Activated T-helper 17 cell treated with anti-CD3 and anti-CD28 coated beads, Interleukin-2, amount 50 U/mL, for 72 hours (primary cell): ENCODE data around the gene MED13L. TPM values are rescaled to one million over a fixed set of nuclear protein-coding genes. Genes with fewer than 3 reads are reported as not detected.

Experiments
- ATAC-seq: fragments of 150-1000 bp; cut with Tn5 transposase; replicated peaks from 2 replicates; pipeline ENCODE4 v1.10.0; 2021; ENCODE audit warnings: mild to moderate bottlenecking, moderate library complexity
- H3K27ac Mint-ChIP-seq: one replicate; pipeline ENCODE4 v1.8.0; 2022; ENCODE audit warnings: mixed read lengths
- H3K27me3 Mint-ChIP-seq: one replicate; pipeline ENCODE4 v1.8.0; 2022; ENCODE audit warnings: mixed read lengths
- H3K36me3 Mint-ChIP-seq: one replicate; pipeline ENCODE4 v1.8.0; 2022; ENCODE audit warnings: low read depth, mild to moderate bottlenecking, mixed read lengths
- H3K4me1 Mint-ChIP-seq: one replicate; pipeline ENCODE4 v1.8.0; 2022; ENCODE audit warnings: mixed read lengths
- H3K4me3 Mint-ChIP-seq: one replicate; pipeline ENCODE4 v1.8.0; 2022; ENCODE audit warnings: mild to moderate bottlenecking, mixed read lengths
- H3K9me3 Mint-ChIP-seq: one replicate; pipeline ENCODE4 v1.8.0; 2022; ENCODE audit warnings: mixed read lengths
- total RNA-seq, 2 donors: library from RNA; stranded (reverse); gene quantifications; one replicate each; pipeline ENCODE4 v1.2.3, GENCODE V29; 2022

The MED13L gene
- total RNA-seq, 2 donors from 2014 or later: 49.9 to 56.2 TPM

- peak overlapping the region; percentile 96 for H3K27ac Mint-ChIP-seq
- H3K9me3 Mint-ChIP-seq: no peaks in the 10 kb centered on the region
- H3K4me3 Mint-ChIP-seq: peak overlapping the region; percentile 87
- no peaks in the 10 kb centered on the region for H3K27me3 Mint-ChIP-seq
- H3K36me3 Mint-ChIP-seq: no peaks in the 10 kb centered on the region
- ATAC-seq: peak; percentile 20
- H3K4me1 Mint-ChIP-seq: peaks cover 45% of the 10 kb centered on the region
Observed at GRCh38 chr12:116171549-116171948, 105.9 kb downstream of the MED13L start.

- Mint-ChIP-seq H3K4me3 (no peak overlapping the region), H3K27ac (no peak overlapping the region), H3K27me3 (no peaks in the 10 kb centered on the region), H3K36me3 (no peaks in the 10 kb centered on the region), H3K9me3 (no peaks in the 10 kb centered on the region), H3K4me1 (peaks cover 37% of the 10 kb centered on the region)
- no peak for ATAC-seq
Observed at GRCh38 chr12:116169071-116169470, 108.4 kb downstream of the MED13L start.

GRCh38 chr12:116166306-116166705 is 111.2 kb downstream of the MED13L start:
- H3K36me3 Mint-ChIP-seq: no peaks in the 10 kb centered on the region
- ATAC-seq: no peak
- H3K27ac Mint-ChIP-seq: no peak overlapping the region
- H3K4me1 Mint-ChIP-seq: peaks cover 14% of the 10 kb centered on the region
- H3K27me3 Mint-ChIP-seq: no peaks in the 10 kb centered on the region
- H3K4me3 Mint-ChIP-seq: no peak overlapping the region
- H3K9me3 Mint-ChIP-seq: no peaks in the 10 kb centered on the region

- H3K4me1 Mint-ChIP-seq: peaks cover 17% of the 10 kb centered on the region
- peak overlapping the region; percentile 24 for H3K4me3 Mint-ChIP-seq
- no peaks in the 10 kb centered on the region for H3K36me3 Mint-ChIP-seq
- no peaks in the 10 kb centered on the region for H3K27me3 Mint-ChIP-seq
- ATAC-seq: peak; percentile 91
- no peaks in the 10 kb centered on the region for H3K9me3 Mint-ChIP-seq
- H3K27ac Mint-ChIP-seq: peak overlapping the region; percentile 1
Observed at GRCh38 chr12:116165036-116165425, 112.5 kb downstream of the MED13L start.

- peak; percentile 45 for ATAC-seq
- no peaks in the 10 kb centered on the region for H3K36me3 Mint-ChIP-seq
- H3K4me3 Mint-ChIP-seq: peak overlapping the region; percentile 24
- H3K27ac Mint-ChIP-seq: peak overlapping the region; percentile 1
- H3K4me1 Mint-ChIP-seq: peaks cover 17% of the 10 kb centered on the region
- no peaks in the 10 kb centered on the region for H3K27me3 Mint-ChIP-seq
- H3K9me3 Mint-ChIP-seq: no peaks in the 10 kb centered on the region
Observed at GRCh38 chr12:116164250-116165035, 113.0 kb downstream of the MED13L start.

GRCh38 chr12:116162071-116162470 is 115.4 kb downstream of the MED13L start:
- no peaks in the 10 kb centered on the region for H3K36me3 Mint-ChIP-seq
- H3K9me3 Mint-ChIP-seq: no peaks in the 10 kb centered on the region
- H3K4me1 Mint-ChIP-seq: peaks cover 26% of the 10 kb centered on the region
- H3K4me3 Mint-ChIP-seq: no peak overlapping the region
- H3K27ac Mint-ChIP-seq: no peak overlapping the region
- no peaks in the 10 kb centered on the region for H3K27me3 Mint-ChIP-seq
- no peak for ATAC-seq

GRCh38 chr12:116161588-116161987 is 115.9 kb downstream of the MED13L start:
- H3K36me3 Mint-ChIP-seq: no peaks in the 10 kb centered on the region
- no peaks in the 10 kb centered on the region for H3K27me3 Mint-ChIP-seq
- no peak overlapping the region for H3K4me3 Mint-ChIP-seq
- peaks cover 26% of the 10 kb centered on the region for H3K4me1 Mint-ChIP-seq
- H3K27ac Mint-ChIP-seq: no peak overlapping the region
- H3K9me3 Mint-ChIP-seq: no peaks in the 10 kb centered on the region
- no peak for ATAC-seq

- no peak overlapping the region for H3K27ac Mint-ChIP-seq
- no peak for ATAC-seq
- H3K36me3 Mint-ChIP-seq: no peaks in the 10 kb centered on the region
- no peak overlapping the region for H3K4me3 Mint-ChIP-seq
- no peaks in the 10 kb centered on the region for H3K9me3 Mint-ChIP-seq
- peaks cover 25% of the 10 kb centered on the region for H3K4me1 Mint-ChIP-seq
- H3K27me3 Mint-ChIP-seq: no peaks in the 10 kb centered on the region
Observed at GRCh38 chr12:116160883-116161458, 116.5 kb downstream of the MED13L start.

GRCh38 chr12:116160231-116160630 is 117.3 kb downstream of the MED13L start:
- H3K27me3 Mint-ChIP-seq: no peaks in the 10 kb centered on the region
- no peaks in the 10 kb centered on the region for H3K36me3 Mint-ChIP-seq
- H3K4me1 Mint-ChIP-seq: peaks cover 19% of the 10 kb centered on the region
- ATAC-seq: peak; percentile 66
- H3K4me3 Mint-ChIP-seq: no peak overlapping the region
- no peak overlapping the region for H3K27ac Mint-ChIP-seq
- H3K9me3 Mint-ChIP-seq: no peaks in the 10 kb centered on the region

- ATAC-seq: no peak
- Mint-ChIP-seq H3K4me1 (peaks cover 15% of the 10 kb centered on the region), H3K9me3 (no peaks in the 10 kb centered on the region), H3K4me3 (no peak overlapping the region), H3K36me3 (no peaks in the 10 kb centered on the region), H3K27me3 (no peaks in the 10 kb centered on the region), H3K27ac (no peak overlapping the region)
Observed at GRCh38 chr12:116159593-116160200, 117.8 kb downstream of the MED13L start.

- Mint-ChIP-seq H3K9me3 (no peaks in the 10 kb centered on the region), H3K36me3 (no peaks in the 10 kb centered on the region), H3K27me3 (no peaks in the 10 kb centered on the region), H3K27ac (no peak overlapping the region), H3K4me1 (peaks cover 15% of the 10 kb centered on the region), H3K4me3 (no peak overlapping the region)
- ATAC-seq: no peak
Observed at GRCh38 chr12:116159175-116159574, 118.3 kb downstream of the MED13L start.

GRCh38 chr12:116157845-116158267 is 119.6 kb downstream of the MED13L start:
- Mint-ChIP-seq H3K27ac (no peak overlapping the region), H3K36me3 (no peaks in the 10 kb centered on the region), H3K4me3 (no peak overlapping the region), H3K4me1 (peaks cover 28% of the 10 kb centered on the region), H3K27me3 (no peaks in the 10 kb centered on the region), H3K9me3 (no peaks in the 10 kb centered on the region)
- no peak for ATAC-seq

- Mint-ChIP-seq H3K4me3 (no peak overlapping the region), H3K4me1 (peaks cover 33% of the 10 kb centered on the region), H3K27ac (no peak overlapping the region), H3K27me3 (no peaks in the 10 kb centered on the region), H3K36me3 (no peaks in the 10 kb centered on the region), H3K9me3 (no peaks in the 10 kb centered on the region)
- no peak for ATAC-seq
Observed at GRCh38 chr12:116156614-116157013, 120.9 kb downstream of the MED13L start.

GRCh38 chr12:116155383-116155782 is 122.1 kb downstream of the MED13L start:
- H3K4me3 Mint-ChIP-seq: no peak overlapping the region
- no peaks in the 10 kb centered on the region for H3K36me3 Mint-ChIP-seq
- H3K27ac Mint-ChIP-seq: no peak overlapping the region
- no peak for ATAC-seq
- no peaks in the 10 kb centered on the region for H3K9me3 Mint-ChIP-seq
- H3K27me3 Mint-ChIP-seq: no peaks in the 10 kb centered on the region
- peaks cover 30% of the 10 kb centered on the region for H3K4me1 Mint-ChIP-seq

GRCh38 chr12:116153983-116154382 is 123.5 kb downstream of the MED13L start:
- no peaks in the 10 kb centered on the region for H3K9me3 Mint-ChIP-seq
- no peaks in the 10 kb centered on the region for H3K27me3 Mint-ChIP-seq
- H3K4me1 Mint-ChIP-seq: peaks cover 33% of the 10 kb centered on the region

More at GRCh38 chr12:116153983-116154382, 123.5 kb downstream of the MED13L start:
- peak overlapping the region; percentile 6 for H3K27ac Mint-ChIP-seq
- ATAC-seq: no peak
- H3K4me3 Mint-ChIP-seq: no peak overlapping the region
- H3K36me3 Mint-ChIP-seq: no peaks in the 10 kb centered on the region
